ENCODE measurements around the gene KNDC1. TPM values are rescaled to one million over a fixed set of nuclear protein-coding genes. Genes with fewer than 3 reads are reported as not detected.

KNDC1 gene
- total and polyA plus RNA-seq, 2 experiments from 2014 or later = 1.8 to 16.0 TPM

GRCh38 chr10:133179128-133179520 is 19.1 kb downstream of the KNDC1 start:
- DNase-seq (ENCODE audit: low spot score) (no peak), ATAC-seq (no peak)
- H4K20me1 ChIP-seq (replicated peaks; ENCODE audit: insufficient read depth) = no peaks in the 10 kb centered on the region
- no peaks in the 10 kb centered on the region for H3K79me2 ChIP-seq (replicated peaks; ENCODE audit: insufficient read depth)
- H3F3A ChIP-seq (replicated peaks; ENCODE audit: low read depth) = peaks cover 18% of the 10 kb centered on the region
- Mint-ChIP-seq H3K36me3 (ENCODE audit: low read depth) (peaks cover 22% of the 10 kb centered on the region), H3K27ac (no peak overlapping the region), H3K9me3 (peaks cover 24% of the 10 kb centered on the region), H3K27me3 (ENCODE audit: insufficient read depth, low read depth, poor library complexity) (peaks cover 11% of the 10 kb centered on the region), H3K4me3 (no peak overlapping the region), H3K4me1 (no peaks in the 10 kb centered on the region)
- no peaks in the 10 kb centered on the region for H3K36me3 ChIP-seq (ENCODE audit: insufficient read depth)
- TF ChIP-seq CREB1 (CRISPR knock-in tag; IDR thresholded peaks at IDR 0.05; ENCODE audit: low read depth) = no peak
- no peak for TF ChIP-seq REST (IDR thresholded peaks at IDR 0.05; ENCODE audit: unreplicated experiment)
- TF ChIP-seq JUNB (IDR thresholded peaks at IDR 0.05; ENCODE audit: unreplicated experiment) = no peak
- H3K4me2 ChIP-seq = no peak overlapping the region
- peaks cover 9% of the 10 kb centered on the region; the same call in 1 of the 2 replicates for H3K9me2 ChIP-seq (ENCODE audit: insufficient read depth)
- no peak overlapping the region for H3K27ac ChIP-seq (ENCODE audit: low read depth)
- H3K4me3 ChIP-seq = no peak overlapping the region
- no peak overlapping the region for H2AFZ ChIP-seq
- H3K4me1 ChIP-seq (ENCODE audit: insufficient read depth) = no peaks in the 10 kb centered on the region
- no peaks in the 10 kb centered on the region for H3K27me3 ChIP-seq (ENCODE audit: insufficient read depth)

GRCh38 chr10:133179651-133180050 is 19.6 kb downstream of the KNDC1 start:
- DNase-seq (ENCODE audit: low spot score) (no peak), ATAC-seq (no peak)
- H3K4me3 Mint-ChIP-seq = no peak overlapping the region
- Histone ChIP-seq H3K9me2 (ENCODE audit: insufficient read depth) (peaks cover 9% of the 10 kb centered on the region; the same call in 1 of the 2 replicates), H3K4me2 (no peak overlapping the region), H3K27ac (ENCODE audit: low read depth) (no peak overlapping the region), H3K36me3 (ENCODE audit: insufficient read depth) (no peaks in the 10 kb centered on the region), H4K20me1 (replicated peaks; ENCODE audit: insufficient read depth) (no peaks in the 10 kb centered on the region), H3K4me1 (ENCODE audit: insufficient read depth) (no peaks in the 10 kb centered on the region), H3K4me3 (no peak overlapping the region), H3F3A (replicated peaks; ENCODE audit: low read depth) (peaks cover 18% of the 10 kb centered on the region), H3K27me3 (ENCODE audit: insufficient read depth) (no peaks in the 10 kb centered on the region), H2AFZ (no peak overlapping the region), H3K79me2 (replicated peaks; ENCODE audit: insufficient read depth) (no peaks in the 10 kb centered on the region)
- H3K27me3 Mint-ChIP-seq (ENCODE audit: insufficient read depth, low read depth, poor library complexity) = peaks cover 12% of the 10 kb centered on the region
- peaks cover 23% of the 10 kb centered on the region for H3K36me3 Mint-ChIP-seq (ENCODE audit: low read depth)
- H3K9me3 Mint-ChIP-seq = peaks cover 29% of the 10 kb centered on the region
- no peak overlapping the region for H3K27ac Mint-ChIP-seq
- H3K4me1 Mint-ChIP-seq = no peaks in the 10 kb centered on the region
- TF ChIP-seq NANOG (IDR thresholded peaks at IDR 0.05; ENCODE audit: borderline replicate concordance) (no peak), EZH2 (IDR thresholded peaks at IDR 0.05; ENCODE audit: low read depth, unreplicated experiment) (no peak), ZNF114 (CRISPR knock-in tag; IDR thresholded peaks at IDR 0.05) (no peak), CREB1 (CRISPR knock-in tag; IDR thresholded peaks at IDR 0.05; ENCODE audit: low read depth) (no peak), JUNB (IDR thresholded peaks at IDR 0.05; ENCODE audit: unreplicated experiment) (no peak), REST (IDR thresholded peaks at IDR 0.05; ENCODE audit: unreplicated experiment) (no peak), EZH2phosphoT487 (IDR thresholded peaks at IDR 0.05; ENCODE audit: unreplicated experiment) (no peak), POLR2AphosphoS5 (IDR thresholded peaks at IDR 0.05; ENCODE audit: low read depth) (no peak)
- TF ChIP-seq, protein P1, sequence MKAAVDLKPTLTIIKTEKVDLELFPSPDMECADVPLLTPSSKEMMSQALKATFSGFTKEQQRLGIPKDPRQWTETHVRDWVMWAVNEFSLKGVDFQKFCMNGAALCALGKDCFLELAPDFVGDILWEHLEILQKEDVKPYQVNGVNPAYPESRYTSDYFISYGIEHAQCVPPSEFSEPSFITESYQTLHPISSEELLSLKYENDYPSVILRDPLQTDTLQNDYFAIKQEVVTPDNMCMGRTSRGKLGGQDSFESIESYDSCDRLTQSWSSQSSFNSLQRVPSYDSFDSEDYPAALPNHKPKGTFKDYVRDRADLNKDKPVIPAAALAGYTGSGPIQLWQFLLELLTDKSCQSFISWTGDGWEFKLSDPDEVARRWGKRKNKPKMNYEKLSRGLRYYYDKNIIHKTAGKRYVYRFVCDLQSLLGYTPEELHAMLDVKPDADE (IDR thresholded peaks at IDR 0.05) = no peak

Data from GM23338 (cell line).